ENCODE data around the gene ATG7.

ATG7 gene

GRCh38 chr3:11588338-11588737 is 316.1 kb downstream of the ATG7 start:
- WGBS (ENCODE audit: insufficient coverage), result 94% methylated on average over 5 of the region's 5 CpGs
- H3K36me3 ChIP-seq (ENCODE audit: control insufficient read depth in 4 of 4, insufficient read depth in 4 of 4, low read length in 3 of 4), result peaks cover 0 to 48% (median 8%) of the 10 kb centered on the region in 4 experiments
- POLR2A ChIA-PET, result no interaction called here
- H3K4me1 ChIP-seq (ENCODE audit: control extremely low read depth in 1 of 4, control insufficient read depth in 4 of 4, insufficient read depth in 4 of 4, low read length in 3 of 4), result peaks cover 1 to 7% (median 6%) of the 10 kb centered on the region in 4 experiments
- H3K27me3 ChIP-seq (replicated peaks in 2 of 5; ENCODE audit: control insufficient read depth in 4 of 5, insufficient read depth in 5 of 5, low read length in 4 of 5), result no peaks in the 10 kb centered on the region
- H3K27ac ChIP-seq (ENCODE audit: insufficient read depth in 1 of 2, low read depth in 1 of 2, low read length in 2 of 2, poor library complexity in 1 of 2, severe bottlenecking in 2 of 2), result no peak overlapping the region
- DNase-seq, result no peak
- H3K9me3 ChIP-seq (ENCODE audit: control extremely low read depth in 1 of 5, control insufficient read depth in 4 of 5, insufficient read depth in 2 of 5, low read depth in 1 of 5, low read length in 4 of 5), result no peaks in the 10 kb centered on the region
- CTCF ChIA-PET, result no interaction called here
- no peak overlapping the region for H3K4me3 ChIP-seq (ENCODE audit: control insufficient read depth in 1 of 7, extremely low read depth in 1 of 7, insufficient read depth in 4 of 7, low read depth in 2 of 7, low read length in 6 of 7)

- H3K4me1 ChIP-seq (ENCODE audit: control extremely low read depth in 1 of 4, control insufficient read depth in 4 of 4, insufficient read depth in 4 of 4, low read length in 3 of 4), result peaks cover 0 to 7% (median 2%) of the 10 kb centered on the region in 4 experiments
- WGBS (ENCODE audit: insufficient coverage), result 62% methylated on average over 3 of the region's 3 CpGs
- POLR2A ChIA-PET, result no interaction called here
These were observed 316.6 kb downstream of the ATG7 start for GRCh38 chr3:11588755-11589154.

GRCh38 chr3:11589706-11590105 is 317.5 kb downstream of the ATG7 start:
- H3K36me3 ChIP-seq (ENCODE audit: control insufficient read depth in 4 of 4, insufficient read depth in 4 of 4, low read length in 3 of 4), result peaks cover 2 to 52% (median 8%) of the 10 kb centered on the region in 4 experiments
- 85% methylated on average over 7 of the region's 11 CpGs for WGBS (ENCODE audit: insufficient coverage)
- no peaks in the 10 kb centered on the region for H3K27me3 ChIP-seq (replicated peaks in 2 of 5; ENCODE audit: control insufficient read depth in 4 of 5, insufficient read depth in 5 of 5, low read length in 4 of 5)
- H3K4me1 ChIP-seq (ENCODE audit: control extremely low read depth in 1 of 4, control insufficient read depth in 4 of 4, insufficient read depth in 4 of 4, low read length in 3 of 4), result peaks cover 0 to 7% (median 2%) of the 10 kb centered on the region in 4 experiments
- DNase-seq, result no peak
- no peak overlapping the region for H3K4me3 ChIP-seq (ENCODE audit: control insufficient read depth in 1 of 7, extremely low read depth in 1 of 7, insufficient read depth in 4 of 7, low read depth in 2 of 7, low read length in 6 of 7)
- no peak overlapping the region for H3K27ac ChIP-seq (ENCODE audit: insufficient read depth in 1 of 2, low read depth in 1 of 2, low read length in 2 of 2, poor library complexity in 1 of 2, severe bottlenecking in 2 of 2)
- ChIA-PET POLR2A (no interaction called here), CTCF (interaction anchor here (1.4 to 1.5 kb wide), 2 partner anchors 10 to 54 kb away, joined by 4 to 6 read pairs; partner anchors contain the start of gene VGLL4)
- H3K9me3 ChIP-seq (ENCODE audit: control extremely low read depth in 1 of 5, control insufficient read depth in 4 of 5, insufficient read depth in 2 of 5, low read depth in 1 of 5, low read length in 4 of 5), result no peaks in the 10 kb centered on the region

More at GRCh38 chr3:11588755-11589154, 316.6 kb downstream of the ATG7 start:
- no peak overlapping the region for H3K4me3 ChIP-seq (ENCODE audit: control insufficient read depth in 1 of 7, extremely low read depth in 1 of 7, insufficient read depth in 4 of 7, low read depth in 2 of 7, low read length in 6 of 7)
- H3K9me3 ChIP-seq (ENCODE audit: control extremely low read depth in 1 of 5, control insufficient read depth in 4 of 5, insufficient read depth in 2 of 5, low read depth in 1 of 5, low read length in 4 of 5), result no peaks in the 10 kb centered on the region
- no peak for DNase-seq
- H3K27ac ChIP-seq (ENCODE audit: insufficient read depth in 1 of 2, low read depth in 1 of 2, low read length in 2 of 2, poor library complexity in 1 of 2, severe bottlenecking in 2 of 2), result no peak overlapping the region
- CTCF ChIA-PET, result no interaction called here
- H3K27me3 ChIP-seq (replicated peaks in 2 of 5; ENCODE audit: control insufficient read depth in 4 of 5, insufficient read depth in 5 of 5, low read length in 4 of 5), result no peaks in the 10 kb centered on the region
- H3K36me3 ChIP-seq (ENCODE audit: control insufficient read depth in 4 of 4, insufficient read depth in 4 of 4, low read length in 3 of 4), result peaks cover 0 to 51% (median 8%) of the 10 kb centered on the region in 4 experiments

GRCh38 chr3:11591002-11591355 is 318.8 kb downstream of the ATG7 start:
- DNase-seq, result no peak
- H3K27ac ChIP-seq (ENCODE audit: insufficient read depth in 1 of 2, low read depth in 1 of 2, low read length in 2 of 2, poor library complexity in 1 of 2, severe bottlenecking in 2 of 2), result no peak overlapping the region
- ChIA-PET POLR2A (no interaction called here), CTCF (interaction anchor here (0.7 to 1.5 kb wide), 4 partner anchors 9 to 182 kb away, joined by 3 to 6 read pairs (median 4); partner anchors contain the start of gene VGLL4)
- WGBS (ENCODE audit: insufficient coverage), result 100% methylated on average over 1 of the region's 7 CpGs
- no peaks in the 10 kb centered on the region for H3K27me3 ChIP-seq (replicated peaks in 2 of 5; ENCODE audit: control insufficient read depth in 4 of 5, insufficient read depth in 5 of 5, low read length in 4 of 5)
- no peak overlapping the region for H3K4me3 ChIP-seq (ENCODE audit: control insufficient read depth in 1 of 7, extremely low read depth in 1 of 7, insufficient read depth in 4 of 7, low read depth in 2 of 7, low read length in 6 of 7)
- no peaks in the 10 kb centered on the region for H3K9me3 ChIP-seq (ENCODE audit: control extremely low read depth in 1 of 5, control insufficient read depth in 4 of 5, insufficient read depth in 2 of 5, low read depth in 1 of 5, low read length in 4 of 5)
- H3K36me3 ChIP-seq (ENCODE audit: control insufficient read depth in 4 of 4, insufficient read depth in 4 of 4, low read length in 3 of 4), result peaks cover 2 to 52% (median 8%) of the 10 kb centered on the region in 4 experiments
- H3K4me1 ChIP-seq (ENCODE audit: control extremely low read depth in 1 of 4, control insufficient read depth in 4 of 4, insufficient read depth in 4 of 4, low read length in 3 of 4), result peaks cover 0 to 7% (median 2%) of the 10 kb centered on the region in 4 experiments

- no peak for DNase-seq
- Histone ChIP-seq H3K4me3 (ENCODE audit: control insufficient read depth in 1 of 7, extremely low read depth in 1 of 7, insufficient read depth in 4 of 7, low read depth in 2 of 7, low read length in 6 of 7) (no peak overlapping the region), H3K27ac (ENCODE audit: insufficient read depth in 1 of 2, low read depth in 1 of 2, low read length in 2 of 2, poor library complexity in 1 of 2, severe bottlenecking in 2 of 2) (no peak overlapping the region), H3K9me3 (ENCODE audit: control extremely low read depth in 1 of 5, control insufficient read depth in 4 of 5, insufficient read depth in 2 of 5, low read depth in 1 of 5, low read length in 4 of 5) (no peaks in the 10 kb centered on the region), H3K27me3 (replicated peaks in 2 of 5; ENCODE audit: control insufficient read depth in 4 of 5, insufficient read depth in 5 of 5, low read length in 4 of 5) (no peaks in the 10 kb centered on the region), H3K36me3 (ENCODE audit: control insufficient read depth in 4 of 4, insufficient read depth in 4 of 4, low read length in 3 of 4) (peaks cover 2 to 54% (median 11%) of the 10 kb centered on the region in 4 experiments), H3K4me1 (ENCODE audit: control extremely low read depth in 1 of 4, control insufficient read depth in 4 of 4, insufficient read depth in 4 of 4, low read length in 3 of 4) (peaks cover 0 to 7% (median 2%) of the 10 kb centered on the region in 4 experiments)
- WGBS (ENCODE audit: insufficient coverage), result 66% methylated on average over 5 of the region's 9 CpGs
- CTCF ChIA-PET, result interaction anchor here (0.7 to 1.8 kb wide), 3 partner anchors 8 to 181 kb away, joined by 3 to 4 read pairs (median 3); no protein-coding TSS in a partner anchor
- POLR2A ChIA-PET, result interaction anchor here (0.5 kb wide), 1 partner anchor 8 kb away, joined by 4 read pairs; no protein-coding TSS in a partner anchor
These were observed 319.4 kb downstream of the ATG7 start for GRCh38 chr3:11591391-11592282.

GRCh38 chr3:11592445-11593298 is 320.5 kb downstream of the ATG7 start:
- Histone ChIP-seq H3K4me3 (ENCODE audit: control insufficient read depth in 1 of 7, extremely low read depth in 1 of 7, insufficient read depth in 4 of 7, low read depth in 2 of 7, low read length in 6 of 7) (no peak overlapping the region), H3K36me3 (ENCODE audit: control insufficient read depth in 4 of 4, insufficient read depth in 4 of 4, low read length in 3 of 4) (peaks cover 2 to 51% (median 17%) of the 10 kb centered on the region in 4 experiments), H3K4me1 (ENCODE audit: control extremely low read depth in 1 of 4, control insufficient read depth in 4 of 4, insufficient read depth in 4 of 4, low read length in 3 of 4) (peaks cover 0 to 7% (median 2%) of the 10 kb centered on the region in 4 experiments), H3K27ac (ENCODE audit: insufficient read depth in 1 of 2, low read depth in 1 of 2, low read length in 2 of 2, poor library complexity in 1 of 2, severe bottlenecking in 2 of 2) (no peak overlapping the region), H3K9me3 (ENCODE audit: control extremely low read depth in 1 of 5, control insufficient read depth in 4 of 5, insufficient read depth in 2 of 5, low read depth in 1 of 5, low read length in 4 of 5) (peaks cover 0 to 5% (median 0%) of the 10 kb centered on the region in 5 experiments), H3K27me3 (replicated peaks in 2 of 5; ENCODE audit: control insufficient read depth in 4 of 5, insufficient read depth in 5 of 5, low read length in 4 of 5) (no peaks in the 10 kb centered on the region)
- WGBS (ENCODE audit: insufficient coverage), result 98% methylated on average over 10 of the region's 14 CpGs
- POLR2A ChIA-PET, result no interaction called here
- DNase-seq, result no peak
- CTCF ChIA-PET, result interaction anchor here (1.8 kb wide), 1 partner anchor 15 kb away, joined by 4 read pairs; no protein-coding TSS in a partner anchor
